HepG2 (cell line): Measurements from ENCODE around the gene NRAP. TPM values are rescaled to one million over a fixed set of nuclear protein-coding genes. Genes with fewer than 3 reads are reported as not detected.

Source experiments
- ATAC-seq: fragments of 200-7000 bp; cut with Tn5 transposase; 3 replicates; pipeline ENCODE4 v1.9.1; 2020; ENCODE audit warnings: mild to moderate bottlenecking, moderate library complexity
- BruUV-seq: library from RNA; stranded (reverse); fragments of 400-500 nt; replicated peaks from 2 replicates; lab custom pipeline; 2021; lab: Mats Ljungman, UMichigan
- CTCF ChIA-PET: fragments of 300-600 bp; formaldehyde crosslinking; extraction: SDS; loops from one replicate; lab custom pipeline; 2021; ENCODE audit warnings: low total read pairs, inconsistent platforms, low intra/inter-chr PET ratio; lab: Yijun Ruan, JAX
- POLR2A ChIA-PET: fragments of 350-600 bp; sonication (Branson Sonifier 250); formaldehyde crosslinking; loops from one replicate; lab custom pipeline; 2020; ENCODE audit warnings: antibody characterized with exemption, inconsistent platforms; lab: Yijun Ruan, JAX
- DNase-seq: peaks from one replicate; pipeline ENCODE4 v3.0.0-alpha.2; 2015; ENCODE audit warnings: low spot score
- FAIRE-seq: peaks from 3 replicates; lab custom pipeline; 2011; peaks lifted over from hg19 to GRCh38; lab: Jason Lieb, UNC
- H2AFZ ChIP-seq: one replicate; pipeline ENCODE4 v1.6.1; 2011; ENCODE audit warnings: low read length, inconsistent platforms
- H3K27ac ChIP-seq: fragments of 300-600 bp; 3 replicates; pipeline ENCODE4 v1.8.0; 2011; ENCODE audit warnings: mixed run types, mild to moderate bottlenecking, mixed read lengths, low read length, inconsistent platforms; ENCODE audit not compliant: insufficient read depth; ENCODE audit errors: extremely low read length
- H3K27me3 ChIP-seq, 2 experiments: fragments of 200-600 bp in 1 of 2; 2 replicates in 1 of 2; 3 replicates in 1 of 2; pipeline versions ENCODE4 v1.6.0 to v1.8.0; 2011; ENCODE audit warnings: low read length in 2 of 2, mild to moderate bottlenecking in 2 of 2, moderate library complexity in 2 of 2, inconsistent platforms in 1 of 2; ENCODE audit not compliant: insufficient read depth in 2 of 2, control insufficient read depth in 1 of 2
- H3K36me3 ChIP-seq, 2 experiments: fragments of 200-600 bp in 1 of 2; replicated peaks in 1 of 2; 2 replicates in 1 of 2; 3 replicates in 1 of 2; pipeline versions ENCODE4 v1.5.1 to v1.8.0; 2011; ENCODE audit warnings: low read length in 2 of 2, inconsistent platforms in 1 of 2; ENCODE audit not compliant: insufficient read depth in 2 of 2, control insufficient read depth in 1 of 2
- H3K4me1 ChIP-seq: 2 replicates; pipeline ENCODE4 v1.5.1; 2012; ENCODE audit warnings: low read length, inconsistent platforms; ENCODE audit not compliant: insufficient read depth
- H3K4me2 ChIP-seq: 2 replicates; pipeline ENCODE4 v1.6.0; 2011; ENCODE audit warnings: low read depth, low read length, inconsistent platforms
- H3K4me3 ChIP-seq, 3 experiments: fragments of 200-600 bp in 1 of 3; sonication (generic), shearing (Covaris generic) in 1 of 3; replicated peaks in 1 of 3; 2 replicates each; pipeline ENCODE4 v1.5.1; 2011 to 2016; ENCODE audit warnings: low read length in 3 of 3, inconsistent platforms in 2 of 3, low read depth in 2 of 3, mild to moderate bottlenecking in 2 of 3, control low read depth in 1 of 3, mixed read lengths in 1 of 3; ENCODE audit not compliant: insufficient read depth in 1 of 3
- H3K79me2 ChIP-seq: one replicate; pipeline ENCODE4 v1.6.1; 2011; ENCODE audit warnings: low read length, inconsistent platforms; ENCODE audit not compliant: insufficient read depth
- H3K9ac ChIP-seq: 2 replicates; pipeline ENCODE4 v1.6.0; 2011; ENCODE audit warnings: mild to moderate bottlenecking, low read depth, low read length, inconsistent platforms; ENCODE audit not compliant: insufficient read depth
- H3K9me3 ChIP-seq: 2 replicates; pipeline ENCODE4 v1.5.1; 2012; ENCODE audit warnings: mild to moderate bottlenecking, low read length
- H4K20me1 ChIP-seq: 2 replicates; pipeline ENCODE4 v1.6.0; 2011; ENCODE audit warnings: inconsistent platforms, mild to moderate bottlenecking, low read length, moderate library complexity; ENCODE audit not compliant: insufficient read depth
- AKAP8 ChIP-seq: sonication (generic); formaldehyde crosslinking; IDR thresholded peaks from 2 replicates; pipeline ENCODE4 v1.5.1; 2020; ENCODE audit warnings: mild to moderate bottlenecking, missing genetic modification reagents
- ARHGAP35 ChIP-seq: sonication (generic); formaldehyde crosslinking; IDR thresholded peaks from 2 replicates; pipeline ENCODE4 v1.9.0; 2022; ENCODE audit warnings: mild to moderate bottlenecking, inconsistent platforms, moderate library complexity, missing genetic modification reagents, borderline replicate concordance
- FOXO1 ChIP-seq: sonication (generic); formaldehyde crosslinking; IDR thresholded peaks from 2 replicates; pipeline ENCODE4 v1.4.0; 2020; ENCODE audit warnings: missing genetic modification reagents
- FOXP1 ChIP-seq, 2 experiments: fragments of 450-650 bp in 1 of 2; IDR thresholded peaks; 2 replicates each; pipeline ENCODE4 v1.6.1; 2017 to 2018; ENCODE audit warnings: antibody characterized with exemption in 1 of 2
- MEIS1 ChIP-seq: sonication (generic); formaldehyde crosslinking; IDR thresholded peaks from 2 replicates; pipeline ENCODE4 v1.9.0; 2021; ENCODE audit warnings: mild to moderate bottlenecking, missing genetic modification reagents, moderate library complexity, borderline replicate concordance
- MTF2 ChIP-seq: sonication (generic); formaldehyde crosslinking; IDR thresholded peaks from 2 replicates; pipeline ENCODE4 v1.5.0; 2020; ENCODE audit warnings: missing genetic modification reagents, borderline replicate concordance
- PCBP1 ChIP-seq: fragments of 200-400 bp; formaldehyde crosslinking; IDR thresholded peaks from 2 replicates; pipeline ENCODE4 v1.6.1; 2017; ENCODE audit warnings: mild to moderate bottlenecking, low read depth, low read length, borderline replicate concordance
- PLRG1 ChIP-seq: fragments of 450-650 bp; conservative IDR thresholded peaks from 2 replicates; pipeline ENCODE4 v1.6.1; 2016
- YY1 ChIP-seq: IDR thresholded peaks from 2 replicates; pipeline ENCODE4 v1.6.1; 2011; ENCODE audit warnings: low read length, low read depth, moderate library complexity, mild to moderate bottlenecking; ENCODE audit not compliant: insufficient read depth, insufficient replicate concordance
- ZFP37 ChIP-seq: sonication (generic); formaldehyde crosslinking; IDR thresholded peaks from 2 replicates; pipeline ENCODE4 v1.4.0; 2020; ENCODE audit warnings: missing genetic modification reagents, borderline replicate concordance
- ZMYM2 ChIP-seq: sonication (generic); formaldehyde crosslinking; IDR thresholded peaks from 2 replicates; pipeline ENCODE4 v1.8.0; 2022; ENCODE audit warnings: mild to moderate bottlenecking, missing genetic modification reagents
- ZNF441 ChIP-seq: sonication (generic); formaldehyde crosslinking; IDR thresholded peaks from 2 replicates; pipeline ENCODE4 v1.7.0; 2021; ENCODE audit warnings: missing genetic modification reagents, borderline replicate concordance
- ZNF552 ChIP-seq: sonication (generic); formaldehyde crosslinking; IDR thresholded peaks from 2 replicates; pipeline ENCODE4 v1.9.0; 2022; ENCODE audit warnings: missing genetic modification reagents, mild to moderate bottlenecking, borderline replicate concordance
- ZNF644 ChIP-seq: IDR thresholded peaks from 2 replicates; pipeline ENCODE4 v1.6.1; 2016; ENCODE audit warnings: low read depth
- ZNF674 ChIP-seq: sonication (generic); formaldehyde crosslinking; IDR thresholded peaks from 2 replicates; pipeline ENCODE4 v1.5.0; 2020; ENCODE audit warnings: low read depth, mild to moderate bottlenecking, missing genetic modification reagents
- ZNF776 ChIP-seq: sonication (generic); formaldehyde crosslinking; IDR thresholded peaks from 2 replicates; pipeline ENCODE4 v1.4.0; 2020; ENCODE audit warnings: mild to moderate bottlenecking, missing genetic modification reagents
- ZNF891 ChIP-seq: sonication (generic); formaldehyde crosslinking; IDR thresholded peaks from 2 replicates; pipeline ENCODE4 v1.5.0; 2020; ENCODE audit warnings: mild to moderate bottlenecking, missing genetic modification reagents
- WGBS: methylation state at CpG from one replicate; pipeline ENCODE4 v1.1.6; 2017; ENCODE audit warnings: low lambda C conversion rate; 5-methylcytosine and 5-hydroxymethylcytosine counted together
- in situ Hi-C: cut with HindIII; loops from 2 replicates; pipeline ENCODE4 v1.10.0; 2017; ENCODE audit warnings: low pct_unique_long_range_greater_than_20kb; ENCODE audit not compliant: extremely low pct_ligation_motif_present
- intact Hi-C: fragments of 100-400 bp; cut with micrococcal nuclease; formaldehyde crosslinking; loops from one replicate; pipeline ENCODE4 v1.10.0; 2022; ENCODE audit not compliant: unreplicated experiment
- polyA plus RNA-seq, 8 experiments: library from polyadenylated mRNA; depleted of rRNA in 3 of 8; stranded (reverse) in 7 of 8; unstranded in 1 of 8; fragments of >200 nt; fragmentation: Illumina TruSeq in 4 of 8; extraction: Trizol in 4 of 8; gene quantifications; 2 replicates each; pipeline versions ENCODE4 v1.2.1 to v1.2.3, GENCODE V29; 2011 to 2016; ENCODE audit warnings: low read depth in 4 of 8, missing spikeins in 1 of 8, mixed read lengths in 1 of 8; ENCODE audit not compliant: insufficient read depth in 1 of 8
- total RNA-seq, 5 experiments: library from RNA; depleted of rRNA; stranded (reverse); fragments of >200 nt; fragmentation: Illumina TruSeq; extraction: Trizol; gene quantifications; 2 replicates each; pipeline ENCODE4 v1.2.3, GENCODE V29; 2016; ENCODE audit warnings: low read depth in 1 of 5
- TF ChIP-seq, protein P1 (sequence below): sonication (generic); formaldehyde crosslinking; IDR thresholded peaks from 2 replicates; pipeline ENCODE4 v1.4.0; 2020; ENCODE audit warnings: missing genetic modification reagents
- TF ChIP-seq, protein P2 (sequence below): sonication (generic); formaldehyde crosslinking; conservative IDR thresholded peaks from 2 replicates; pipeline ENCODE4 v1.4.0; 2020; ENCODE audit warnings: missing genetic modification reagents

Gene NRAP
- total and polyA plus RNA-seq, 2 of the 13 experiments (the other 11 are each of a cell fraction or from before 2014, with no cell fraction given), result not detected

DNA sequence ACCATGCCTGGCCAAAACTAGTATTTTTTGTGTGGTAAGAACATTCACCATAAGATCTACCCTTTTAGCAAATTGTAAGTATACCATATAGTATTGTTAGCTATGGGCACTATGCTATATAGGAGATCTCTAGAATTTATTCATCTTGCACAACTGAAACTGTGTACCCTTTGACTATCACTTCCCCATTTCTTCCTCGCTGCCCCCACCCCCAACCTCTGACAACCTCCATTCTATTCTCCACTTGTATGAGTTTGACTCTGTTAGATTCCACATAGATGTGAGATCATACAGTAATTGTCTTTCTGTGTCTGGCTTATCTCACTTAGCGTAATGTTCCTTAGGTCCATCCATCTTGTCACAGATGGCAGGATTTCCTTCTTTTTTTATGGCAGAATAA lies 19.5 kb upstream of the NRAP start:
- FAIRE-seq (no peak), ATAC-seq (no peak), DNase-seq (no peak)
- ChIA-PET POLR2A (no interaction called here), CTCF (no interaction called here)
- Histone ChIP-seq H3K9me3 (peaks cover 12% of the 10 kb centered on the region), H4K20me1 (0 out of 2 replicates have a peak, but pooled peaks cover 3% of the 10 kb centered on the region), H3K4me2 (no peak overlapping the region), H3K4me3 (no peak overlapping the region), H3K27me3 (no peaks in the 10 kb centered on the region; a peak in 1 of 5 replicates), H3K79me2 (peaks cover 65% of the 10 kb centered on the region), H3K9ac (no peak overlapping the region), H3K36me3 (no peaks in the 10 kb centered on the region; a peak in 1 of 5 replicates), H3K4me1 (peaks cover 23% of the 10 kb centered on the region), H3K27ac (no peak overlapping the region), H2AFZ (no peak overlapping the region)
- WGBS, result 100% methylated on average over 2 of the region's 2 CpGs
- in situ Hi-C loops, result no loop called here
- BruUV-seq, result no TSS peak
- intact Hi-C loops, result no loop called here
- TF ChIP-seq AKAP8 (no peak), FOXP1 (IDR thresholded peaks at IDR 0.05) (no peak), FOXP1 (CRISPR knock-in tag; IDR thresholded peaks at IDR 0.05) (no peak), FOXO1 (CRISPR knock-in tag) (no peak), ZNF552 (no peak), PCBP1 (no peak), MEIS1 (CRISPR knock-in tag) (no peak), ZNF674 (CRISPR knock-in tag) (no peak), ARHGAP35 (no peak), MTF2 (CRISPR knock-in tag) (no peak), ZNF891 (CRISPR knock-in tag) (no peak), PLRG1 (no peak), ZNF776 (CRISPR knock-in tag) (no peak), ZNF644 (no peak), YY1 (no peak), ZMYM2 (no peak), ZFP37 (CRISPR knock-in tag) (no peak), ZNF441 (CRISPR knock-in tag) (no peak)
- TF ChIP-seq, protein P1, sequence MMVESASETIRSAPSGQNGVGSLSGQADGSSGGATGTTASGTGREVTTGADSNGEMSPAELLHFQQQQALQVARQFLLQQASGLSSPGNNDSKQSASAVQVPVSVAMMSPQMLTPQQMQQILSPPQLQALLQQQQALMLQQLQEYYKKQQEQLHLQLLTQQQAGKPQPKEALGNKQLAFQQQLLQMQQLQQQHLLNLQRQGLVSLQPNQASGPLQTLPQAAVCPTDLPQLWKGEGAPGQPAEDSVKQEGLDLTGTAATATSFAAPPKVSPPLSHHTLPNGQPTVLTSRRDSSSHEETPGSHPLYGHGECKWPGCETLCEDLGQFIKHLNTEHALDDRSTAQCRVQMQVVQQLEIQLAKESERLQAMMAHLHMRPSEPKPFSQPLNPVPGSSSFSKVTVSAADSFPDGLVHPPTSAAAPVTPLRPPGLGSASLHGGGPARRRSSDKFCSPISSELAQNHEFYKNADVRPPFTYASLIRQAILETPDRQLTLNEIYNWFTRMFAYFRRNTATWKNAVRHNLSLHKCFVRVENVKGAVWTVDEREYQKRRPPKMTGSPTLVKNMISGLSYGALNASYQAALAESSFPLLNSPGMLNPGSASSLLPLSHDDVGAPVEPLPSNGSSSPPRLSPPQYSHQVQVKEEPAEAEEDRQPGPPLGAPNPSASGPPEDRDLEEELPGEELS, result no peak
- TF ChIP-seq, protein P2, sequence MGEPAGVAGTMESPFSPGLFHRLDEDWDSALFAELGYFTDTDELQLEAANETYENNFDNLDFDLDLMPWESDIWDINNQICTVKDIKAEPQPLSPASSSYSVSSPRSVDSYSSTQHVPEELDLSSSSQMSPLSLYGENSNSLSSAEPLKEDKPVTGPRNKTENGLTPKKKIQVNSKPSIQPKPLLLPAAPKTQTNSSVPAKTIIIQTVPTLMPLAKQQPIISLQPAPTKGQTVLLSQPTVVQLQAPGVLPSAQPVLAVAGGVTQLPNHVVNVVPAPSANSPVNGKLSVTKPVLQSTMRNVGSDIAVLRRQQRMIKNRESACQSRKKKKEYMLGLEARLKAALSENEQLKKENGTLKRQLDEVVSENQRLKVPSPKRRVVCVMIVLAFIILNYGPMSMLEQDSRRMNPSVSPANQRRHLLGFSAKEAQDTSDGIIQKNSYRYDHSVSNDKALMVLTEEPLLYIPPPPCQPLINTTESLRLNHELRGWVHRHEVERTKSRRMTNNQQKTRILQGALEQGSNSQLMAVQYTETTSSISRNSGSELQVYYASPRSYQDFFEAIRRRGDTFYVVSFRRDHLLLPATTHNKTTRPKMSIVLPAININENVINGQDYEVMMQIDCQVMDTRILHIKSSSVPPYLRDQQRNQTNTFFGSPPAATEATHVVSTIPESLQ (CRISPR knock-in tag), result no peak
